ENCODE results near the gene ERBB2. TPM values are rescaled to one million over a fixed set of nuclear protein-coding genes. Genes with fewer than 3 reads are reported as not detected.

ERBB2 gene
- total and polyA plus RNA-seq, 4 donors, result 32.2 to 130 (median 79.5) TPM

GRCh38 chr17:39661744-39662541, 37.9 kb upstream of the ERBB2 start:
- Histone ChIP-seq H3K27me3 (ENCODE audit: control insufficient read depth in 3 of 3, insufficient read depth in 3 of 3, low read length in 2 of 3) (no peaks in the 10 kb centered on the region), H3K4me3 (no peak overlapping the region), H3K9me3 (ENCODE audit: control insufficient read depth in 4 of 4, insufficient read depth in 3 of 4, low read length in 3 of 4) (no peaks in the 10 kb centered on the region), H3K9ac (ENCODE audit: insufficient read depth in 1 of 2, low read length in 2 of 2) (no peak overlapping the region), H3K36me3 (ENCODE audit: control insufficient read depth in 4 of 4, insufficient read depth in 4 of 4, low read length in 4 of 4) (peaks cover 0 to 47% (median 7%) of the 10 kb centered on the region in 4 donors), H3K4me1 (ENCODE audit: control insufficient read depth in 5 of 5, insufficient read depth in 5 of 5, low read length in 5 of 5) (peaks cover 0 to 57% (median 8%) of the 10 kb centered on the region in 5 donors), H3K27ac (ENCODE audit: low read depth in 1 of 2, low read length in 1 of 2) (peak overlapping the region in 1 of 2 donors; percentile 82)
- ATAC-seq (ENCODE audit: insufficient read depth, low FRiP score) (no peak), DNase-seq (no peak)
- 81 to 88% methylated on average over 8 of the region's 8 CpGs for WGBS, 2 donors
- no peak for TF ChIP-seq CTCF (IDR thresholded peaks at IDR 0.05; ENCODE audit: control extremely low read depth, extremely low read depth)

- peaks cover 0 to 45% (median 7%) of the 10 kb centered on the region in 4 donors for H3K36me3 ChIP-seq (ENCODE audit: control insufficient read depth in 4 of 4, insufficient read depth in 4 of 4, low read length in 4 of 4)
- peaks cover 0 to 2% (median 0%) of the 10 kb centered on the region in 3 donors for H3K27me3 ChIP-seq (ENCODE audit: control insufficient read depth in 3 of 3, insufficient read depth in 3 of 3, low read length in 2 of 3)
- DNase-seq (no peak), ATAC-seq (ENCODE audit: insufficient read depth, low FRiP score) (no peak)
- H3K9ac ChIP-seq (ENCODE audit: insufficient read depth in 1 of 2, low read length in 2 of 2), result no peak overlapping the region
- WGBS, 2 donors, result 71 to 83% methylated on average over 22 of the region's 22 CpGs
- H3K27ac ChIP-seq (ENCODE audit: low read depth in 1 of 2, low read length in 1 of 2), result peak overlapping the region; percentile 10 to 65
- H3K4me1 ChIP-seq (ENCODE audit: control insufficient read depth in 5 of 5, insufficient read depth in 5 of 5, low read length in 5 of 5), result peaks cover 0 to 58% (median 8%) of the 10 kb centered on the region in 5 donors
- no peaks in the 10 kb centered on the region for H3K9me3 ChIP-seq (ENCODE audit: control insufficient read depth in 4 of 4, insufficient read depth in 3 of 4, low read length in 3 of 4)
- no peak for TF ChIP-seq CTCF (IDR thresholded peaks at IDR 0.05; ENCODE audit: control extremely low read depth, extremely low read depth)
- H3K4me3 ChIP-seq, result no peak overlapping the region
Observed at GRCh38 chr17:39662551-39663339, 37.1 kb upstream of the ERBB2 start.

GRCh38 chr17:39663340-39663687, 36.5 kb upstream of the ERBB2 start:
- peak overlapping the region; percentile 65 to 91 for H3K27ac ChIP-seq (ENCODE audit: low read depth in 1 of 2, low read length in 1 of 2)
- no peak for TF ChIP-seq CTCF (IDR thresholded peaks at IDR 0.05; ENCODE audit: control extremely low read depth, extremely low read depth)
- H3K27me3 ChIP-seq (ENCODE audit: control insufficient read depth in 3 of 3, insufficient read depth in 3 of 3, low read length in 2 of 3), result peaks cover 0 to 4% (median 0%) of the 10 kb centered on the region in 3 donors
- ATAC-seq (ENCODE audit: insufficient read depth, low FRiP score) (no peak), DNase-seq (no peak)
- no peak overlapping the region for H3K4me3 ChIP-seq
- H3K4me1 ChIP-seq (ENCODE audit: control insufficient read depth in 5 of 5, insufficient read depth in 5 of 5, low read length in 5 of 5), result peaks cover 0 to 58% (median 8%) of the 10 kb centered on the region in 5 donors
- no peaks in the 10 kb centered on the region for H3K9me3 ChIP-seq (ENCODE audit: control insufficient read depth in 4 of 4, insufficient read depth in 3 of 4, low read length in 3 of 4)
- 55 to 59% methylated on average over 4 of the region's 4 CpGs for WGBS, 2 donors
- peaks cover 0 to 41% (median 7%) of the 10 kb centered on the region in 4 donors for H3K36me3 ChIP-seq (ENCODE audit: control insufficient read depth in 4 of 4, insufficient read depth in 4 of 4, low read length in 4 of 4)
- H3K9ac ChIP-seq (ENCODE audit: insufficient read depth in 1 of 2, low read length in 2 of 2), result no peak overlapping the region

All from lung (tissue), 12 donors.